ELR (cell line): ENCODE data around the gene KLHL6.

Experiments used
- DNase-seq: peaks from one replicate; pipeline ENCODE4 v3.0.0-alpha.2; 2015; ENCODE audit warnings: low read depth

KLHL6 gene

DNA sequence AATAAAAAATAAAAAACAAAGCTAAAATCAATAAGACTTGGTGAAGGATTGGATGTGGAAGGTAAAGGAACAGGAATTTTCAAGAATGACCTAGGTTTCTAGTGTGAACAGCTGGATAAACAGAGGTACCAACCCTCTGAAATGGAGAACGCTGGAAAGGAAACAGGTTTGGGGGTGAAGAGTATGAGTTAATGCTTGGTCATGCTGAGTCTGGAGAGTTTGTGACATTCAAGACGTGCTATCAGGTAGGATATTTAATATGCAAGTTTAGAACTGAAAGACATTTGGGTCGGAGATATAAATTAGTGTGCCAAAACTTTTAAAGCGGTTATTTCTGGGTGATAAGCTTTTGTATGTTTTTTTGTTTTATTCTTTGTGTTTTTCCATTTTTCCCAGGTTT is 11.4 kb upstream of the KLHL6 start:
- DNase-seq, result no peak

DNA sequence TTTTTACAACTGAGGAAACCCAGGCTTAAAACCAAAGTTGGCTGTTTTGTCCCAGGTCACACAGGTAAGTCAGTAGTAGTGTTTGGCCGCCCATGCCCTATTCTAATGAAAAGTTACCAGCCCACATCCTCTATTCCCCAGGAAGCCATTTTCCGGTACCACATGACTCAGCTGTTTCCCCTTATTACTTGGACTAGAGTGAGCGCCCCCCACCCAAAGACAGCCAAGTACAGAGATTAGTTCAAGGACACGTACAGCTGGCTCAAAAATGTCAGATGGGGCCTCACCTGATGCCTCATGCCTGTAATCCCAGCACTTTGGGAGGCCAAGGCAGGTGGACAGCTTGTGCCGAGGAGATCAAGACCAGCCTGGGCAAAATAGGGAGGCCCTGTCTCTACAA is 8.5 kb upstream of the KLHL6 start:
- DNase-seq, result no peak

DNA sequence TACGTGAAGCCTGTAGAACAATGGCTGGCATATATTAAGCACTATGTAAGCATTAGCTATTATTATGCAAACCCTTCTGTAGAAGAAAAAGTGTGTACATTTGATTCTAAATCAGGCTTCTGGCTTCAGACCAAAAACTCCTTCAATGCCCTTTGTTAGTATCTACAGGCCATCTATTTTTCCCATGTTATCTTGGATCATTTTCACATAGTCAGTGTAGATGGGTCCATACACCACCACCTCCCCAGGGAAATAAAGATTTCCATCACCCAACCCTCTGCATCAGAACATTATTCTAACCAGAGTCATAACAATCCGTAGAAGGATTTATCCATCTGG is 8.0 kb upstream of the KLHL6 start:
- no peak for DNase-seq

GRCh38 chr3:183560607-183561006 is 5.1 kb upstream of the KLHL6 start:
- DNase-seq, result peak; percentile 13

- DNase-seq, result no peak
Measured at GRCh38 chr3:183558495-183558894, 3.0 kb upstream of the KLHL6 start.

GRCh38 chr3:183556722-183557121 is 1.2 kb upstream of the KLHL6 start:
- no peak for DNase-seq

DNA sequence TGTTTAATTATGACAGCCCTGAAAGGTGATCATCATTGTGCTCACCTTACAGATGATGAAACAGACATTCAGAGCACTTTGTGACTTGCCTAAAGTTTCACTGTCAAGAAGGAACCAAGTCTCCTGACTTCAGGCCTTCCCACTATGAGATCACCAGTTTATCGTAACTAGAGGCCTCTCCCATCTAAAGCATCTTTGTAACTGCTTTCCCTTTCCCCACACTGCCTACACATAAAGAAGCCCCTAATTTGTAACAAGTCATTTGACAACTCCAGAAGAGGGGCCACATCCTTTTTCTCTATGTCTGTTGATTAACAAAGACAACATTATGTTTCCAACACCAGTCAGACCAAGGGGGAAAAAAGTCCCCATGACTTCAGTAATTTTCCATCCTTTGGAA is 1.1 kb downstream of the KLHL6 start:
- DNase-seq, result no peak

DNA sequence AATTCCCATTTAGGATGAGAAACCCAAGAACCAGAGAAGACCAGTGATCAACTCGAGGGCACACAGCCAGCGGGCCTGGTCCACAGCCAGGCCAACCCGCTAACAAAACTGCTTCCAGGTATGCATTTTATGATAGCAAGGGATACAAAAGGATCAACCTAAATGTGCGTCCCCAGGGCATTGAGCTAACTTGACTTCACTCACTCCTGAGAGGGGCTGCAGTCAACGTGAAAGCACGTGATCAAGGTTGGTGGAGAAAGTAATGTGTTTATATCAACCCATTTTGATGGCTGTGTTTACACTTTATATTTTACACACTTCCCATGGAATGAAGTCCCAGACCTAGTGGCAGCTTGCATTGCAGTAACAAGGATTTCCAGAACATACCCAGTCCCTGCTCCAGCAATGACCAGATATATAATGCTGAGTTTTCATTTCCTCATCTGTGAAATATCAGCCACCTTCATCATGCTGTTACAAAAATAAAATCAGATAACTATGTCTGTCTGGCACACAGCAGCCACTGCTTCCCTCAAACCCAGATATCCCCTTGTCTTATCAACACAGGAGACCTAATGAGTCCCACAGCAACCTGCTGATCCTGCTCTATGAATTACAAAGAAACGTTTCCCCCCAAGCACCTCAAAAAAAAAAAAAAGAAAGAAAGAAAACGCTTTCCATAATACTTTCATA is 2.0 kb downstream of the KLHL6 start:
- no peak for DNase-seq

- DNase-seq, result no peak
Measured at GRCh38 chr3:183551930-183552329, 3.6 kb downstream of the KLHL6 start.

DNA sequence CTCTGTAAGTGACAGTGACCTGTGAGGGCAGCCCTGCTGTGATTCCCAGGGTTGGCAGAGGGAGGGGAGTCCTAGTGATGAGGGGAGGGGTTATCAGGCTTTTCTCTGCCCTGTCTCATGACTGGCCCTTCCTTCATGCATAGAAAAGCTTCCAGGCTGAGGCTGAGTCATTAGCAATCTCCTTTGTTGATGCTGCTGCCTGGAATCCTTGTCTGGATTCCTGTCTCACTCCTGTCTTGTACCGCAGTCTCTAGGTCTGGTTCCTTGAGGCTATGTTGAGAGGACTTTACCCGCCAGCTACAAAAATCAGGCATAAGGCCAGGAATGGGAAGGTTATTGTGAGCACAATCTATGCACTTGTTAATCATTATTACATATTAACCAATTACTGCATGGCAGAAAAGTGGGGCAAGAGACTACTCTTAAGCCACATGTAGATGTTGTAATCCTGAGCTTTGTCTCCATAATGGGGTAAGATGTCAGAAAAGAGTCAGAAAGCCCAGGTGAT is 7.2 kb downstream of the KLHL6 start:
- peak; percentile 82 for DNase-seq

GRCh38 chr3:183546625-183547024 is 8.9 kb downstream of the KLHL6 start:
- no peak for DNase-seq

- DNase-seq, result no peak
Measured at GRCh38 chr3:183545708-183546107, 9.8 kb downstream of the KLHL6 start.

DNA sequence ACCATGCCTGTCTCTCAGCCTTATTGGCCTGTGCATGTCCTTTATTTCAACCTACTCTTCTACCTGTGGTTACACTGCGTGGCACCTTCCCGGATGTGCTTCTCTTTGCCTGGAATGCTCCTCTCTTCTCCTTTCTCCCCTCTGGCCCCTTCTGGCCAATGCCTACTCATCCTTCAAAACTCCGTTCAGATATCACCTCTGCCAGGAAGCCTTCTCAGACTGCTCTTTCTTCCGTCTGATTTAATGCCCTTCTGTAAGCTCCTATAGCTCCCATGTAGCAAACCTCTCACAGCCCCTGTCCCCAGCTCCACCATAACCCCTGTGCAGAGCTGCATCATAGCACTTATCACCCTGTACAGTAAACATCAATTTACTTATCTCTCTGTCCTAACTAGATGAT is 13.2 kb downstream of the KLHL6 start:
- DNase-seq, result no peak

DNA sequence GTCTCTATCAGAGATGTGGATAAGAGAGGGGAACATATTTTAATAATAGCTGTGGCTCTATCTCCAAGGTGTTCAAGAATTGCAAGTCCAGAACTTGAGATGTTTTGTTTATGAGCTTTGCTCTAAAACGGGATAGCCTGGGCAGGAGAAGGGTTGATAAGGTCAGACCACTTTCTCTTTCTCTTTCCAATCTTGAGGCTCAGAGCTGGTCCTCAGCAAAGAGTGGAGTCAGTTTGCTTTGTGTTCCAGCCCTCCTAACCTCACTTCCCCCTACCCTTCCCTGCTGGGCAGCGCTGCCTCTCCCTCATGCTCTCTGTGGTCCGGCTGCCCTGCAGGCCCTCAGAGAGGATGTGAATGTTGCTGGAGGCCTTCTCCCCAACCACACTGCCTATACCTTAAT is 13.8 kb downstream of the KLHL6 start:
- DNase-seq, result no peak

- DNase-seq, result no peak
Measured at GRCh38 chr3:183541235-183541655, 14.3 kb downstream of the KLHL6 start.

DNA sequence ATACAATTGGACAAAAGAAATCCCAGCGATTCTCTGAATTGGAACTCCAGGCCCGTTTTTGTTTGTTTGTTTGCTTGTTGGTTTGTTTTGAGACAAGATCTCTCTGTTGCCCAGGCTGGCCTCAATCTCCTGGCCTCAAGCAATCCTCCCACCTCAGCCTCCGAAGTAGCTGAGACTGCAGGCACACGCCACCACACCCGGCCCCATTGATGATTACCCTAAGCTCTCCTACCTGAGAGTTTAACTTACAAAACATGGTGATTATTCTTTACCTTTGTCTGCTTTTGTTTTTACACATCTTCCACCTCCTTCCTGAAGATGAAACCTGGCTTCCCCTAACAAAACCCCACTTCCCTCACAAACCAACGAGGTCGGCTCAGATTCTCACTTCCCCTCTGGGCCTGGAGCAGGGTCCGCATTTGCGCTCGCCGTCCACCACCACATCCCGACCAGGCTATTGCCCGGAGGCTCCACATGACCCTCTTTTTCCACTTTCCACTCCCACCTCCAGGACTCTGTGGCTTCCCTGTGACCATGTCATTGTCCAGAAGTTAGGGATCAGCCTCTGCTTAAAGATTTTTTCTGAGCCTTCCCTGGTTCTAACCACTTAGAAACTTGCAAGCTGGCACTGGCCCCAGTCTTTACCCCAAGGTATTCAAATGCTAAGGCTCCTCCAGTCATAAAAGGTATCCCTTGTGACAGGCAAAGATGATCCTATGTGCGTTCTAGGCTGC is 14.8 kb downstream of the KLHL6 start:
- DNase-seq, result no peak

DNA sequence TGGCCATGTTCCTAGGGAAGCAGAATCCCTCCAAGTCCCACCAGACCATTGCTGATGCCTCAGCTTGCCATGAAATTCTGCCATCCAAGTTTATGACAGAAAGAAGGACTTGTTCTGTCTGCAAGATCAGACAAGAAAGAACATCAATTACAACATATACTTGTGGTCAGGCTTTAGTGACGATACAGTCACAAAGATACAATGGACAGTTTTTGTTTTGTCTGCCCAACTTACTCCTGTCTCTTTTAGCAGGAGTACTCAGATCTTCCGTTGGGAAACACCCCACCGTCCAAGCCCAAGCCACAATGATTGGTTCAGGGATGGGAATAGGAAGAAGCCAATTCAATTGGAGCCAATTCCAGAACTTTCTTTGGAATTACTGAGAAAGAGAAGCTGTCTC is 15.7 kb downstream of the KLHL6 start:
- DNase-seq, result no peak

DNA sequence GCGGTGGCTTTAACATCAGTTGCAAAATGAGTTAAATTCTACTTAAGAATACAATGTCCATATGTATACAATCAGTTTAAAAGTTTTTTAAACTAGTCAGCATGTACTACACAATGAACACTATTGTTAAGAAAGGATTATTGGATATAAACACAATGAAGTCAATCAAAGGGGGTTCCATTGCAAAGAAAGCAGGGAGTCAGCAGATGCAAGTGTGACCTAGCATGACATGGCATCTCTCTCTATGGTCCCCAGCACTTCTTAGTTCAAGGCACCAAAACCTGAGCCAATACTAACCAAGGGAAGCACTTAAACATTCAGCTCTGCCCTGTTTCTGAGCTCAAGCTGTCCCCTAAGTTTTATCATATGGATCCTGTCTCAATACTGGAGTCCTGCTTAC is 17.0 kb downstream of the KLHL6 start:
- no peak for DNase-seq

DNA sequence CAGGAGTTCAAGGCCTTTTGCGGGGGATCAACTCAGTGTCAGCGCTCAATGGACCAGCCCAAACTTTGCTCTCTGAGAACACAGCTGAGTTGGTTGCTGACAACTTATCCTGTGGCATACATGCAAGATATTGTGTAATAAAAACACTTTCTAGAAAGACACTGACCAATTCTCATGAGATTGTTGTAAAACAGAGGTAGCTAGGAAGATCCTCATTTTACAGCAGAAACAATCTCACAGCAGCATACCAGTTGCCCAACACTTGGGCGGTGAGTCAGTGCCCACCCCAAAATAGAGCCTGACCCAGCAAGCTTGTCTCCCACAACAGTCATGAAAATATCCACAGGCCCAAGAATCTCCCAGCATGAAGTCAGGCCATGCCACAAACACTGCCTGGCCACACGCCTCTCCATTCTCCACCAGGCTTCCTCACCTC is 18.2 kb downstream of the KLHL6 start:
- DNase-seq, result peak; percentile 27

GRCh38 chr3:183536238-183536880 is 19.1 kb downstream of the KLHL6 start:
- no peak for DNase-seq

GRCh38 chr3:183534249-183534648 is 21.3 kb downstream of the KLHL6 start:
- DNase-seq, result peak; percentile 49

GRCh38 chr3:183533412-183534132 is 21.9 kb downstream of the KLHL6 start:
- no peak for DNase-seq
